GM21367 (cell line): Measurements from ENCODE around the gene ZNF320.
"Not testable (repeated sequence)": the region's sequence is repeated elsewhere in the genome, so short reads cannot be mapped to it uniquely, and the experiment has no call there.

ENCODE experiments used
- ATAC-seq: cut with Tn5 transposase; IDR thresholded peaks from one replicate; pipeline ENCODE4 v1.9.1; 2021; ENCODE audit not compliant: unreplicated experiment

Gene ZNF320

DNA sequence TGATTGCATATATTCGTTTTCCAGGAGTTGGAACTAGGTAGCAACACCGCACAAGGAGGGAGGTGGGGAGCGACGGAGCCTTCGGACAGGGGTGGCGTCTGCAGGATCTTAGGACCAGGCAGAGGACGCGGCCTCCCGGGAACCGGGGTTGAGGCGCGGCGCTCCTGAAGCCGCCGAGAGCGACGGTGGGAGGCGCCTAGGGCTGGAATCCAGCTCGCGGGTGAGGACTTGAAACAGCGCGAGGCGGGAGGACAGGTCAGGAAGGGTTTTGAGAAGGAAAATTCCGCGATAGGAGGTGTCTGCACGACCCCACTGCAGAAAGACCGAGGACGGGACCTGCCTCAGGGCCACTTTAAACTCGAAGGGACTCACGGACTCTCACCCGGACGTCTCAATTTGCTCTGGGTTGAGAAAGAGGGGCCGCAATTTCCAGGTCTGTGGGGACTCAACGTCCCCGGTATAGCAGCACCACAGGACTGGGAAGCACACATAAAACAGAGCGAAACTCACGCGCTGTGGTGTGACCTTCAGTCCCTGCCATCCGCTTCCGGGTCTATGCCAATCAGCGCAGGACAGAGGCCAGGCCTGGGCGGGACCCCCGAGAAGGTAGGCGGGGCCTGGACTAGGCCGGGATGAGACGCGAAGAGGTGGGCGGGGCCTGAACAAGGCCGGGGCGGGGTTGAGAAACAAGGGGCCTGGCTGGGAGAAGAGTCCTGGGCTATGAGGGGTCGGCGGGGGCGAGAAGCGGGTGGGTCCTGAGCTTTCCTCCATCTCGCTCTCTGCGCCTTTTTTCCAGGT, at the start of gene ZNF320:
TSS of gene ZNF320 (minus strand) at position 498 of the 798 bp plus-strand sequence. CDS start 7,380 bp downstream, outside the sequence.
- peak; percentile 94 for ATAC-seq

GRCh38 chr19:52946322-52947310, 49.2 kb upstream of the ZNF320 start:
- no peak for ATAC-seq

GRCh38 chr19:52945652-52946321, 48.4 kb upstream of the ZNF320 start:
- ATAC-seq = no peak

GRCh38 chr19:52944703-52945493, 47.5 kb upstream of the ZNF320 start:
- ATAC-seq = not testable (repeated sequence)

- no peak for ATAC-seq
These were observed 46.6 kb upstream of the ZNF320 start for GRCh38 chr19:52943884-52944643.

GRCh38 chr19:52943134-52943883, 45.9 kb upstream of the ZNF320 start:
- no peak for ATAC-seq

DNA sequence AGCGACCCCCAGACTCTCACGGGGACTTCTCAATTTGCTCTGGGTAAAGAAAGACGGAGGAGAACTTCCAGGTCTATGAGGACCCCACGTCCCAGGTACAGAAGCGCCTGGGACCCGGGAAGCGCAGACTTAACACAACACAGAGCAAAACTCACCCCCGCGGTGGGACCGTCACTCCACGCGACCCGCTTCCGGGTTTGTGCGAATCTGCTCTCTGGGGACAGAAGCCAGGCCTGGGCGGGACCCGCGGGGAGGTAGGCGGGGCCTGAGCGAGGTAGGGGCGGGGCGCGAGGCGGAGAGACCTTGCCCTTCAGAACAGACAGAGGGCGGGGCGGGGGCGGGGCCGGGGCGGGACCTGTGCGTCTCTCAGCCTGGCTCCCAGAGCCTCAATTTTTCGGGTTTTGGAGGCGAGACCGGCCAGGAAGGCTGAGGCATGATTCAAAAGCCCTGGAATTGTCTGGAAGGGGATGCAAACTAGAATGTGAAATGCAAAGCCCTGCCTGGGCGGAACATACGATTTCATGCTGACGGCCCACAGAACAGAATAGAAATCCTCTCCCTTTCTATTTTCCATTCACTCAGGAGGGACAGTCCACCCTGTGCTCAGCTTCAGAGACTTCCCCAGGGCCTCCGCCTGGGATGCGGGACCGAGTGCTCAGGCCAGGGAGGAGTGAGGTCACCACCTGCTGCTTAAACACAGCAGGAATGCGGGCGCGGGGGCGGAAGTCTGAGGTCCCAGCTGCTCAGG, 45.1 kb upstream of the ZNF320 start:
- ATAC-seq = peak; percentile 95

GRCh38 chr19:52941941-52942385, 44.5 kb upstream of the ZNF320 start:
- no peak for ATAC-seq

GRCh38 chr19:52941523-52941922, 44.1 kb upstream of the ZNF320 start:
- not testable (repeated sequence) for ATAC-seq

GRCh38 chr19:52940905-52941304, 43.5 kb upstream of the ZNF320 start:
- ATAC-seq = not testable (repeated sequence)

- no peak for ATAC-seq
These were observed 41.3 kb upstream of the ZNF320 start for GRCh38 chr19:52938761-52939160.

DNA sequence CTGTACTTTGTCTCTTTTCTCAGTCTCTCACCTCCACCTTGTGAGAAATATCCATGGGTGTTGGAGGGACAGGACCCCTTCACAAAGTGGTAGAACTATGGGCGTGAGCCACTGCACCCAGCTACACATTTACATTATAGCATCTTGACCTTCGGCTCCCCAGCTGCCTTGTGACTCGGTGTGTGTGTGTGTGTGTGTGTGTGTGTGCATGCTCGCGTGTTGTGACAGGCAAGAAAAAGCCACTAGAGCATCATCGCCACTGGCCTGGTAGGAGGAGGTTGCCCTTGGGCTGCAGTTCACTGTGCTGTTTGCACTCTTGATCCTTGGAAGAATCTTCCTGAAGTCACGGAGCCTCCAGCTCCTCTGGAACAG, 39.5 kb upstream of the ZNF320 start:
- ATAC-seq = no peak

GRCh38 chr19:52936151-52936953, 38.9 kb upstream of the ZNF320 start:
- ATAC-seq = no peak

DNA sequence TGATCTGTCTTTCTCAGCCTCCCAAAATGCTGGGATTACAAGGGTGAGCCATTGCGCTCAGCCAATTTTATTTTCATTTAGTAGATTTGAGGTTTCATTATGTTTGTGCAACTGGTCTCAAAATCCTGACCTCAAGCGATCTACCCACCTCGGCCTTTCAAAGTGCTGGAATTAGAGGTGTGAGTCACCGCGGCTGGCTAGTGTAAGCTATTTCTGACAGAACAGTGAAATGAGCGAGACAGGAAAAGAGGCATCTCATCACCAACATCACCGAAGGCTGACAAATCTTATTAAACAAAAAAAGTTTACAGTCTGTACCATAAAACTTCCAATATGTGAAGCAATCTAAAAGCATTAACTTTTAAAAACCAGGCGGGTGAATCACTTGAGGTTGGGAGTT, 38.0 kb upstream of the ZNF320 start:
- ATAC-seq = no peak

DNA sequence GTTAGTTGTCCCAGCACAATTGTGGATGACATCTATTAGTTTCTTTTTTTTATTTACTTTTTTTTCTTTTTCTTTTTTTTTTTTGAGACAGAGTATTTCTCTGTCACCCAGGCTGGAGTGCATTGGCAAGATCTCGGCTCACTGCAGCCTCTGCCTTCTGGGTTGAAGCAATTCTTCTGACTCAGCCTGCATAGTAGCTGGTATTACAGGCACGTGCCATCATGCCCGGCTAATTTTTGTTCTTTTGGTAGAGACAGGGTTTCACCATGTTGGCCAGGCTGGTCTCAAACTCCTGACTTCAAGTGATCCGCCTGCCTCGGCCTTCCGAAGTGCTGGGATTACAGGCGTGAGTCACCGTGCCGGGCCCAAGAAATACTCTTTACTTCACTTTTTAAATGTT, 27.2 kb upstream of the ZNF320 start:
- ATAC-seq = not testable (repeated sequence)

- ATAC-seq = no peak
These were observed 26.6 kb upstream of the ZNF320 start for GRCh38 chr19:52923778-52924593.
